HG03135 (cell line): ENCODE measurements around the gene PEAR1.
"Not testable (repeated sequence)": the region's sequence is repeated elsewhere in the genome, so short reads cannot be mapped to it uniquely, and the experiment has no call there.

Source experiments
- ATAC-seq: cut with Tn5 transposase; IDR thresholded peaks from one replicate; pipeline ENCODE4 v1.9.1; 2021; ENCODE audit warnings: mild to moderate bottlenecking, moderate library complexity; ENCODE audit not compliant: unreplicated experiment

PEAR1 gene

GRCh38 chr1:156914440-156914856 lies 20.9 kb downstream of the PEAR1 start:
- no peak for ATAC-seq

GRCh38 chr1:156920233-156921052 lies 26.9 kb downstream of the PEAR1 start, which contains the start of gene LRRC71:
Gene LRRC71, plus strand, starts transcription at chr1:156920632. Its CDS starts 172 bp downstream, at chr1:156920804.
- ATAC-seq, result no peak

DNA sequence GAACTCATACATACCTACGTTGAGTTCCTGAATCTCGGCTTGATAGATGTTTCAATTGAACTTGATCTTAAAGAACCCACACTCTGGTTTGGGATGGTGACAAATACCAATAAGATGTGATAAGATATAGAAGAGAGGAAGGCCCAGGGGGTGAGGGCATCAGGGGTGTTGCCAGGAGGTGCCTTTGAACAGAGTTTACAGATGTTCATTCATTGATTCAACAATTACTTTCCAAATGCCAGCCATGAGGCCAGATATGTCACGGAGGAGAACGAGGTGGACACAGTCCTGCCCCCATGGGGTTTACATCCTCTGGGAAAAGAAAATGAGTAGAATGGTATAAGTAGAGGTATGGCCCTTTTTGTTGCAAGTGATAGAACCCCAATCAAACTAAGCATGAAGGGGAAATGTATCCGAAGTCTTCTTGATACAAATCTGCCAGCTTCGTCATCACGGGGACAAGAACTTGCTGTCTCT lies 27.6 kb downstream of the PEAR1 start:
- ATAC-seq, result no peak

- ATAC-seq, result no peak
Measured at GRCh38 chr1:156922986-156923669, 29.6 kb downstream of the PEAR1 start.

DNA sequence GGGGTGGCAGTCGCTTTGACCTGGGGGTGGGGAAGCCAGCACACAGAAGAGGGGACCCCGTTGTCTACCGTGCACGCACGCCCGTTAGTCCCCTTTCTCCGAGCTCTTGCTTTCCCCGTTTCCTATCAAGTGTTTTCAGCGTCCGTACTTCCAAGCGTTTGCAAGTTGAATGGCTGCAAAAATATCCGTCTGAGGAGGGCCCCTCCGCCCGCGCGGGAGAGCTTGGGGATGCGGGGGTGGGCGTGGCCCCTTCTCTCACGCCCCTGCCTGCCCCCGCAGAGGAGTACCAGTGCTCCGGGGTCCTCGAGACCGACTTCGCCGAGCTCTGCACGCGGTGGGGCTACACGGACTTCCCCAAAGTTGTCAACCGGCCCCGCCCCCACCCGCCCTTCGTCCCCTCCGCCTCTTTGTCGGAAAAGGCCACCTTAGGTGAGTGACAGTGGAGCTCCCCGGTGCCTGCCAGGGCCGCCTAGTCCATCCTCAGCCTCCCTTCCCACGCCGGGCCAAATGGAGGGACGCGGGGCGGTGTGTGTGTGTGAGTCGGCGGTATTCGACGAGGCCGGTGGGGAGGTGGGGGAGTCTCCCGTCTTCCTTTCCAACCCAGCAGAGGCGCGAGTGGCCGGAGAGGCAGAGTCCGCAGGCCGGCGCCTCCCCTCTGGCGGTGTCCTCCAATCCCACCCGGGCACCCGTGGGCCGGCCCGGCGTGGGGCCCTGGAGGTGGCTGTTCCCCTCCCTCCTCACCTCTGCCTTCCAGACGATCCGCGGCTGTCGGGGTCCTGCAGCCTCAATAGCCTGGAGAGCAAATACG lies 30.4 kb downstream of the PEAR1 start:
- ATAC-seq, result no peak

GRCh38 chr1:156924478-156925153 lies 31.1 kb downstream of the PEAR1 start:
- no peak for ATAC-seq

DNA sequence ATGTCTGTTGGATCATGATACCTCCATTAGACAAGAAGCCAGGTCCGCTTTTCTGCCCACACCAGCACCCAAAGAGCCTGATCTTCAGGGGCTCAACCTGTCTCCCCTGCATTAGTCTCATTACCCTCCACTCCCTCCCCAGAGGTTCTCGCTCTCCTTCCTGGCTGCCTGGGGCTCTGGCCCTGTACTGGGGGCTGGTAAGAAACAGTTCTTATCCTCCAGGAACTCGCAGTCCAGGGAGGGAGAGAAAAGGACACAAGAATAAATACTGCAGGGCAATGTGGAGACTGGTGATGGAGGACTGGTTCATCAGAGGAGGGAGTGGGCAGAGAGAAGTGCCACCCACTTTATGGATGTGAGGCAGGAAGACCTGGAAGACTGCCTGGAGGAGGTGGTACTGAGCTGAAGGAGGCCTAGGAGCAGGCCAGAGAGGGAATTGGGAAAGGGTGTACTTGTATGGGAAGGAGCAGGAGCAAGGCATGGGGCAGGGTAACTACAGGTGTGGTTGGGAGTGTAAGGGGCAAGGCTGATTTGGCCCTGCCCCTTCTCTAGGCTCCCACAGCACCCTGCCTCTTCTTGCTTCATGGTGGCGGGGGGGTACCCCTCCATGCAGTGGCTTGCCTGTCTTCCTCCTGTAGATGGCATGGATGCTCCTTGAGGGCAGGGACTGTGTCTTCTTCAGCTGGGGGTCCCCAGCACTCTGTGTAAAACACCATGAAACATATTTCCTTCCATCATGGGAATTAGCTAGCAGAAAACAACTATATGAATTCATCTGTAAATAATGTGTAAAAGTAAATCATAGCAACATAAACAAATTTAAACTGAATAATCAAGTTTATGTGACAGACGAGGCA lies 31.9 kb downstream of the PEAR1 start:
- no peak for ATAC-seq

DNA sequence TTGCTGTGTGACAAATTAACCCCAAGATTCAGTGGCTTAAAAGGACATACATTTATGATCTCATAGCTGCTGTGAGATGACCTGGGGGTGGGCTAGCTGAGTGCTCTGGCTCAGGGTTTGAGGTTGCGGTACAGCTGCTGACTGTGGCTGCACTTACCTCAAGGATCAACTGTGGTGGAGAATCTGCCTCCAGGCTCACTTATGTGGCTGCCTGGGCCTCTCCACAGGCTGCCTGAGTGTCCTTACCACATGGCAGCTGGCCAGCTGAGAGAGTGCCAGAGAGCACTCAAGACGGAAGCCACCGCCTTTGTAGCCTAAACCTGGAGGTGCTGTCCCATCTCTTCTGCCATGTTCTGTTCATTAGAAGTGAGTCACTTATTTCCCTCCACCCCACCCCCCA lies 32.7 kb downstream of the PEAR1 start:
- no peak for ATAC-seq

DNA sequence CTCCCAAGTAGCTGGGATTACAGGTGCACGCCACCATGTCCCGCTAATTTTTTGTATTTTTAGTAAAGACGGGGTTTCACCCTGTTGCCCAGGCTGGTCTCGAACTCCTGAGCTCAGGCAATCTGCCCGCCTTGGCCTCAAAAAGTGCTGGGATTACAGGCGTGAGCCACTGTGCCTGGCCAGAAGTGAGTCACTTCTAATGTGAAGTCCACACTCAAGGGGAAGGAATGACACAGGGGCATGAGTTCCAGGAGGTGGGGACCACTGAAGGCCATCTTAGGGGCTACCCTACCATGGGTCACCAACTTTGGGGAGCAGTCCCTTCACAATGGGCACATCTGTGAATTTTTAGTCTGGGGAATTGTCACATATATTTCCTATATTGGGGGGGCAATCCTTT lies 33.2 kb downstream of the PEAR1 start:
- not testable (repeated sequence) for ATAC-seq

GRCh38 chr1:156927215-156928042 lies 33.9 kb downstream of the PEAR1 start:
- ATAC-seq, result no peak

GRCh38 chr1:156928043-156928602 lies 34.6 kb downstream of the PEAR1 start:
- ATAC-seq, result no peak

DNA sequence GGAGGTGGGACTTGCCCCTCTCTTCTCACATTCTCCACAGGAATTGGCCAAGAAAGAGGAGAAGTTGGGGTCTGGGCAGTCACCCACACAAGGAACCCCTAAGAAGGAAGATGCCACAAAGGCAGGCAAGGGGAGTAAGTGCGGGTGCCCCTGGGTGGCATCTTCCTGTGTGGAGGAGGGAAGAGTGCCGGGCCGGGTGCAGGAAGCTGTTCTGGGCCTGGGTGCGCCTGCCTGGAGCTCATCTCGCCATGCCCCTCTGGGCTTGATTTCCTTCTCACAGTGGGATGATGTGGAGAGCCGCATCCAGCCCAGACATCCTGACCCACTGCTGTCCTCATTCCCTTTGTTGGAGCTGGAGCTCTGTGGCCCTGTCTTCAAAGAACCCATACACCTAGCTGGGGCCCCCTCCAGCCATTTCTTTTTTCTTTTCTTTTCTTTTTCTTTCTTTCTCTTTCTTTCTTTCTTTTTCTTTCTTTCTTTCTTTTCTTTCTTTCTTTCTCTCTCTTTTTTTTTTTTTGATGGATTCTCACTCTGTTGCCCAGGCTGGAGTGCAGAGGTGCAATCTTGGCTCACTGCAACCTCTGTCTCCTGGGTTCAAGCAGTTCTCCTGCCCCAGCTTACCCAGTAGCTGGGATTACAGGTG lies 36.2 kb downstream of the PEAR1 start:
- no peak for ATAC-seq

DNA sequence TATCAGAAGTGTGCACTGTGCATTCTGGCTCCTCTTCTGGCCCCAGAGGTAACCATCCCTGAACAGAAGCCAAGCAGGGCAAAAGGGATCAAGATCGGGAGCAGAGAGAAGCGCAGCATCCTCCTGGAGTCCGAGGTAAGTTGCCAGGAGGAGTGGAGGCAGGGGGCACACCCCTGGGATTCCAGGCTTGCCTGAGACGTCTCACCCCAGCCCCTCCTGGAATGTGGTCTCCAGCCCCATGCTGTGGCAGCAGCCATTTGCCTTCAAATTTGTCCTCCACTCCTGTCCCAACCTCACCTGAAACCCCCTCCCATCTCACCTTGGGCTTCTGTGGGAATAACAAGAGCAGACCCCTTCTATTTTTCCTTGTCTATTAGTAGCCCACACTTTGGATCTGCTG lies 37.0 kb downstream of the PEAR1 start:
- ATAC-seq, result no peak

DNA sequence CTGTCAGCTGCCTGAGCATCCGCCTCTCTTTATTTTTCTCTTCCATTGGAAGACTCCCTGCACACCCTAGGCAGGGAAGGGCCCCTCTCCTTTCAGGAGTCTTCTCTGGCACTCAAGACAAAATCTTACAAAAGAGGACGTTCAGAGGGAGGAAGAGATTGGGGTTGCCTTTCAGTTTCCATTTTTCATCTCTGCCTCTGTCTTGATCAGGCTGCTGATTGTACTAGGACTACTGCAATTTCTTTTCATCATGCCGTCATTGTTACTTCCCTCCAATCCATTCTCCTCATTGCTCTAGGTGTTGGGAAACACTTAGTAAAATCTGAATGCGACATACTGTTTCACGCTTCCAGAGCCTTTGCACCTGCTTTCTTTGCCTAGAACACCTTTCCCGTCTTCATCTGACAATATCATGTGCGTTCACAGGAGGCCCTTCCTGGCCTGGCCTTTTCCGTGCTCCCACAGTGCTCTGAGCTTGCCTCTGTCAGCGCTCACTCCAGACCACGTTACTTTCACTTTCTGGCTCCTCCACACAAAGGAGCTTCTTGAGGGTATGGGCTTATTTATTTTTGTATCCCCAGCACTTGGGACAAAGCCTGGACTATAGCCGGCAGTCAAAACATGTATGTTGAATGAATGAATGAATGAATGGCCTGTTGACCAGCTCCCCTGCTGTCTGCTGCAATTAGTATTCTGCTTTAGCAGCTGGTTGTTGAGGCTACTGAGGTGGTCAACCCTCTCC lies 37.9 kb downstream of the PEAR1 start:
- ATAC-seq, result no peak

DNA sequence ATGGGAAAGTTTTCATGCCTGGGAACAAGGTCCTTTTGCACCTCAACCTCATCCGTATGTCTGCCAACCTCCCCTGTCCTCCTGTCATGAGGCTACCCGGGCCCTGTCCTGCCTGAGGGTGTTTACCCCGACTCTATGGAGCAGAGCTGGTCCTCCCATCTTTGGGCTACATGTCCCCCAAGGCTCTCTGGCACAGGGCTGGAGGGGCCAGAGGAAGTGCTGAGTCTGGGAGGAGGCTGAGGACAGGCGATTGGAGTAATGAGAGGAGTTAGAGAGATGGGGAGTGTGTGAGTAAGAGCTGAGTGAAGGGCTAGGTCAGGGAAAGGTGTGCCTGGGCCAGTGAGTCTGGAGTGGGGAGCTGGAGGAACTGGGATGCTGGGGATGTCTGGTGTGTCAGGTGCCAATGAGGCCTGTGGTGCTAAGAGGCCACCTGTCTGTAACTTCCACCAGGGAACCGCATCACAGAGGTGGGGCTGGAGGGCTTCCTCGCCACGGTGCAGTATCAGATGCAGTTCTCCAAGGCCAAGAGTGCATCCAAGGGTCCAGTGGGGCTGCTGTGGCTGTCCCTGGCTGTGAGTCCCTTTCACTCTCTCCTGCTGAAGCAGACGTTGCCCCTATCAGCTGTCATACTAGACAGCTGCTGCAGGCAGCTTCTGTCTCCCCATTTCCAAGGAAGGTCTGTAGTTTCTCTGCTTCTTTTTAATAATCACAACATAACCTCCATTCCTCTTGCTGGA lies 38.6 kb downstream of the PEAR1 start:
- ATAC-seq, result no peak

GRCh38 chr1:156933136-156933535 lies 39.6 kb downstream of the PEAR1 start:
- no peak for ATAC-seq
